Neural progenitor cell (in vitro differentiated cells): Measurements from ENCODE around the gene ZMIZ1.

Experiments
- EZH2 ChIP-seq: fragments of 200-600 bp; sonication (generic); IDR thresholded peaks from 2 replicates; pipeline ENCODE4 v1.6.1; 2017; ENCODE audit warnings: antibody characterized with exemption, mild to moderate bottlenecking, moderate library complexity
- TF ChIP-seq, protein P1 (sequence below): fragments of 200-600 bp; sonication (generic); IDR thresholded peaks from 2 replicates; pipeline ENCODE4 v1.5.1; 2017; ENCODE audit warnings: antibody characterized with exemption, mild to moderate bottlenecking

DNA sequence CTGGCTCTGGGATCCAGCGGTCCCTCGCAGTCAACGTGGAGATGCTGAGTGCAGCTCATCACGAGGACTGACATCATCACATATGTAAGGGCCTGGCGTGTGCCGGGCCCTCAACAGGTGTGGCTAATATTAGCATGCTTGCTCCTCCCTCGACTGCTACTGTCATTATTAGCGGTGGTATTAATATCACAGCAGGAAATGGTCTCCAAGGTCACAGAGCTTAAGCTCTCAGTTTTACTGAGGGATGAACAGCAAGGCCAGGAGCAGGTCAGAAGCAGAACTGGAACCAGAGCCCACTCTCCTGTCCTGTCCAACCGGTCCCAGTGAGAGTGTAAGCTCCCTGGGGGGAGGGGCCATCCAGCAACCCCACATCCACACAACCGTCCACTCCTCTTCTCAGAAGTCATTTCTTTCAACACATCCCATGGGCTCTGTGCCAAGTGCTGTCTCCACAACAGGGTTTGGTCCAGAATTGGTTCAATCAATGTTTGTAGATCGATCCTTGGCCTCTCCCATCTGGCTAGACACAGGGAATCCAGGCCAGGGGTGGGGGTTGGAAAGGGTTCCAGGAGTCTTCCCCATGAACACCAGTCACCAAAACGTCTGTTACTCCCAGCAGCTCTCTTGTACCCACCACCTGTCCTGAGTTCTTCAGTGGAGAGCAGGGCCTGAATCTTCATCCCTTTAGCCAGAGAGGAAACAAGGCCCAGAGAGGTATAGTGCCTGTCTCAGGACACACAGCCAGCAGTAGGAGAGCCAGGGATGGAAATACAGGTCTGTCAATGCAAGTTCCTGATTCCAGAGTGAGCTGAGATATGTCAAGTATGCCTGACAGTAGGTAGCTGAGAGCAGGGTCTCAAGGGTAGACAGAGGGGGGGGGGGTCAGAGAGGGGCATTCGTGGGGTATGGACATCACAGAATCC lies 45.3 kb upstream of the ZMIZ1 start:
- TF ChIP-seq EZH2, result no peak
- TF ChIP-seq, protein P1, sequence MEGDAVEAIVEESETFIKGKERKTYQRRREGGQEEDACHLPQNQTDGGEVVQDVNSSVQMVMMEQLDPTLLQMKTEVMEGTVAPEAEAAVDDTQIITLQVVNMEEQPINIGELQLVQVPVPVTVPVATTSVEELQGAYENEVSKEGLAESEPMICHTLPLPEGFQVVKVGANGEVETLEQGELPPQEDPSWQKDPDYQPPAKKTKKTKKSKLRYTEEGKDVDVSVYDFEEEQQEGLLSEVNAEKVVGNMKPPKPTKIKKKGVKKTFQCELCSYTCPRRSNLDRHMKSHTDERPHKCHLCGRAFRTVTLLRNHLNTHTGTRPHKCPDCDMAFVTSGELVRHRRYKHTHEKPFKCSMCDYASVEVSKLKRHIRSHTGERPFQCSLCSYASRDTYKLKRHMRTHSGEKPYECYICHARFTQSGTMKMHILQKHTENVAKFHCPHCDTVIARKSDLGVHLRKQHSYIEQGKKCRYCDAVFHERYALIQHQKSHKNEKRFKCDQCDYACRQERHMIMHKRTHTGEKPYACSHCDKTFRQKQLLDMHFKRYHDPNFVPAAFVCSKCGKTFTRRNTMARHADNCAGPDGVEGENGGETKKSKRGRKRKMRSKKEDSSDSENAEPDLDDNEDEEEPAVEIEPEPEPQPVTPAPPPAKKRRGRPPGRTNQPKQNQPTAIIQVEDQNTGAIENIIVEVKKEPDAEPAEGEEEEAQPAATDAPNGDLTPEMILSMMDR, result no peak
